H1 (cell line): ENCODE data around the gene PROK1. TPM values are rescaled to one million over a fixed set of nuclear protein-coding genes. Genes with fewer than 3 reads are reported as not detected.

ENCODE experiments used
- CHD2 ChIP-seq: IDR thresholded peaks from 2 replicates; pipeline ENCODE4 v1.6.1; 2012; ENCODE audit warnings: low read length, improper control_type of control experiment
- KDM4A ChIP-seq: IDR thresholded peaks from one replicate; pipeline ENCODE4 v1.7.1; 2012; ENCODE audit warnings: low read depth, mild to moderate bottlenecking, moderate library complexity, low read length, inconsistent platforms; ENCODE audit not compliant: severe bottlenecking
- polyA plus RNA-seq, 7 experiments: library from polyadenylated mRNA; depleted of rRNA in 3 of 7; stranded (reverse) in 5 of 7; unstranded in 2 of 7; fragments of >200 nt in 5 of 7; fragments of 200-250 nt in 2 of 7; gene quantifications; 1 replicate in 5 of 7; 2 replicates in 1 of 7; 4 replicates in 1 of 7; pipeline versions ENCODE4 v1.2.1 to v1.2.3, GENCODE V29; 2011 to 2013; ENCODE audit warnings: missing spikeins in 2 of 7, mixed read lengths in 2 of 7
- total RNA-seq: library from RNA; stranded (reverse); fragmentation: NEBNext Ultra II Directional; extraction: Animal tissue kit (Norgen Biotek cat#: 25700); gene quantifications from 2 replicates; pipeline ENCODE4 v1.2.1, GENCODE V29; 2021

Gene PROK1
- total and polyA plus RNA-seq, 2 of the 8 experiments (the other 6 are each of a cell fraction or from before 2014, with no cell fraction given): 0.12 TPM; not detected in 1

- TF ChIP-seq KDM4A (no peak), CHD2 (no peak)
Measured at GRCh38 chr1:110430901-110431300, 20.0 kb upstream of the PROK1 start (continued).
